Effector CD8-positive, alpha-beta T cell (primary cell): Measurements from ENCODE around the gene MSH3.
"Not testable (repeated sequence)": the region's sequence is repeated elsewhere in the genome, so short reads cannot be mapped to it uniquely, and the experiment has no call there.

Experiments
- DNase-seq: peaks from one replicate; lab custom pipeline; 2025; lab: John Stamatoyannopoulos, UW

The MSH3 gene

DNA sequence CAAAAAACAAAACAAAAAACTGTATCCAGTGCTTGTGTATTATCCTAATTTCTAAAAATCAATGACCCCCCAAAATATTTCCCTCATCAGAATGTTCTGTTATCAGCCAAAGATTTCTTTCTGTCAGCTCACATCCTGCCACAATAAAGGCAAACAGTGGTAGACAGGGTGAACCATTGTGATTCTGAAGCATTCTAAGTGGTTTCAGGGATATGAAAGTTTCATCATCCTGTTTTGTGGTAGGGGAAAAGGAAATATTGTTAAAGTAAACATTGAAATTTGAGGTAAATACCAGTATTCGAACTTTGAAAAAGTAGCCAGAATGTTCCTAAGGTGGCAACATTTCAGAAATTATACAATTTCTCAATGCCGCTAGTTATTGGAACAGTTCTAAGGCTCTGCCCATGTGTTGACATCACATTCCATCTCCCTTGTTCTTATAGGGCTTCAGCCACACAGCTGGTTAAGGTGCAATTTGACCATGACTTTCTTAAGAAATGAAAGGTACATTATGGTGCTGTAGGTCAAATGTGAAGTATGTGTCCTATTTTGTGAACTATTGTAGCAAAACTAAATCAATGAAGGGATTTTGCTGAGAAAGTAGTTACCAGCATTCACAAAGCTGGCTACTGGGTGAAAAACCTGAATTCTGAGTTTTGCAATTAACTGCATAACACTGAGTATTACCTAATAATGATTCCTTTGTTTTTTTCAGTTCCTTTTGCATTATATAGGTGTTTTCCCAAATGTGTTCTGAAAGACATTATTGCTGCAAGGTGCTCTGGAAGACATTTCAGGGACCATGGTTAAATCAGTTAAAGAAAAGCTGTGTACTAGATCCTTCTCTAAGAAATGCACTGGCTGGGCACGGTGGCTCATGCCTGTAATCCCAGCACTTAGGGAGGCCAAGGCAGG lies 198.1 kb downstream of the MSH3 start:
- no peak for DNase-seq

DNA sequence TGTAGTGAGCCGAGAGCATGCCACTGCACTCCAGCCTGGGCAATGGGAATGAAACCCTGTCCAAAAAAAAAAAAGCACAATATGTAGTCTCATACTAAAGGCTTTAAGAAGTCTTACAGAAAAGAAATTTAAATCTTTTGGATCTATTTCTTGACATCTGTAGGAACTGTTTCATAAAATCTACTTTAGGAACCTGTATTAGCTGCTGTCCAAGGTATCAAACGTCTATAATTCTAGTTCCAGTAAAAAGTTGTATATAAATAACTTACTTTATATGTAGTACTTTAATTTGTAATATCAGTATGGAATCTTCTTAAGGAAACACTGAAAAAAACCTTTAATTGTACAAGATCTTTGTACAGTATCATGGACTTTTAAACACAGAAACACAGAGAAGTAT lies 199.0 kb downstream of the MSH3 start:
- DNase-seq = no peak

- DNase-seq = no peak
Measured at GRCh38 chr5:80854583-80854982, 200.1 kb downstream of the MSH3 start.

DNA sequence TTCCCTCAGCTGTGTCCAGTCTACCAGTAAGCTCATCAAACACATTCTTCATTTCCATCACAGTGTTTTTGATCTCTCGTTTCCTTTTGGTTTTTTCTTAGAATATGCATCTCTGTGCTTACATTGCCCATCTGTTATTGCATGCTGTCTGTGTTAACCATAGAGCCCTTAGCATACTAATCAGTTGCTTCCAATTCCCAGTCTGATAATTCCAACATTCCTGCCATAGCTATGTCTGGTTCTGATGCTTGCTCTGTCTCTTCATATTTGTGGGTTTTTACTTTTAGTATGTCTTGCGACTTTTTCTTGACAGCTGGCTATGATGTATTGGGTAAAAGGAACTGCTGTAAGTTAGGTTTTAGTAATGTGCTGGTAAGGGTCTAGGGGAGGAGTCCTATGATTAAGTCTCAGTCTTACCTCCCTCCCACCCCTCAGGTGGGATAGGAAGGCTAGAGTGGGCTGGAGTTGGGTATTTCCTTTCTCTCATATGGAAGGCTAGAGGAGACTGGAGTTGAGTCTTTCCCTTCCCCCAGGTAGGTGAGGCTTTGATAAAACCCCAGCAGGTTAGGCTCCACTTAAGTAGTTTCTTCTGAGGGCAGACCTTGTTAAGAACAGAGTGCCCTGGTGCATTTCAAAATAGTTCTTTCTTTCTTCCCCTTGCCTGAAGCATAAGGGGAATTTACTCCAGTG lies 206.6 kb downstream of the MSH3 start:
- DNase-seq = no peak

GRCh38 chr5:80863708-80864107 lies 209.3 kb downstream of the MSH3 start:
- DNase-seq = no peak

- no peak for DNase-seq
Measured at GRCh38 chr5:80864109-80864508, 209.7 kb downstream of the MSH3 start.

- DNase-seq = no peak
Measured at GRCh38 chr5:80864706-80865435, 210.4 kb downstream of the MSH3 start.

DNA sequence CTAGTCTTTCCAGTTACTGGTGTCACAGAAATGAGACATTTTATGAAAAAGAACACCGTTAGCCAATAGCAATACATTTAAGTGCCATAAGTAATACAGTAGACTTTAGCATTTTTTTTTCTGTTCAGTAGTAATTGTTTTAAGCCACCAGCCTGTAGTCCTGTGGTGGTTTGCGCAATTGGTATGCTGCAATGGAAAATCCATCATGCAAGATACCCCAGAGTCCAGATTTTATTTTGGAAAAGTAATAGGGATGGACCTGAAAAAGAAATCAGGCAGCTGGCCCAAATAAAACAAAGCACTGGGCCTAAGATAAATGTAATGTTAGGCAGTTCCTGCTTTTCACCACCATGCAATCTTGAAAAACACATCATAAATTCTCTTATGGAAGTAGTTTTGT lies 211.1 kb downstream of the MSH3 start:
- no peak for DNase-seq

DNA sequence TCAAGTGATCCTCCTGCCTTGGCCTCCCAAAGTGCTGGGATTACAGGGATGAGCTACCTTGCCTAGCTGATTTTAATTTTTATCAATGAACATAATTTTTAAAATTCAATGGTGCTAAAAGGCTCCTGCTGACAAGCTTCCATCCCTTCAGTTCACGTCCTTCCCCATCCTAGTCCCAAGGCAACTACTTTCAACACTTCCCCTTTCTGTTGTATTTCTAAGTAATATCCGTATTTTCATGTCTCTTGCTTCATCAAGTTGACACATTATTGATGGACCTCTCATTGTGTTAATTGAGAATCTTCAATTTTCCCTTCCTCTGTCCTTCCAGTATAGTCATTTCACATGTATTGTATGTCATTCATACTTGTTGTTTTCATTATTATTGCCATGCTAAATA lies 211.9 kb downstream of the MSH3 start:
- no peak for DNase-seq

DNA sequence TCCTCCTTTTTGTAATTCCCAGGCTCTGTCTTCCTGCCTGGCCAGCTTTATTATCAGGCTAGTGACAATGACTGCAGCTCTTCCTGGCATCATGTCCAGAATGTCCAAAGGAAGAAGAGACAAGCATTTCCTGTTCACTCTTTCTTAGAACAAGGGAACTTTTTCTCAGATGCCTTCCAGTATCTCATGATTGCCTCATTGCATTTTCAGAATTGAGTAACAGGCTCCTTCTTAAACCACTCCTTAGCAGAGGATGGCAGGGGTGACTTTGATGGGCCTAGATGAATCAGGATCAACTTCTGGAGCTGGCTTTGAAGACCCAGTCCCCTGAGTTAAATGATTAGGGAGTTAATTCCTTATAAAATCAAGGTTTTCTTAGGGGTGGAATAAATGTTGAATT lies 212.8 kb downstream of the MSH3 start:
- DNase-seq = no peak

- DNase-seq = no peak
Measured at GRCh38 chr5:80870442-80870841, 216.0 kb downstream of the MSH3 start.

GRCh38 chr5:80871541-80871961 lies 217.1 kb downstream of the MSH3 start:
- no peak for DNase-seq

- no peak for DNase-seq
Measured at GRCh38 chr5:80874162-80874561, 219.7 kb downstream of the MSH3 start.

- DNase-seq = no peak
Measured at GRCh38 chr5:80877592-80877991, 223.1 kb downstream of the MSH3 start.

DNA sequence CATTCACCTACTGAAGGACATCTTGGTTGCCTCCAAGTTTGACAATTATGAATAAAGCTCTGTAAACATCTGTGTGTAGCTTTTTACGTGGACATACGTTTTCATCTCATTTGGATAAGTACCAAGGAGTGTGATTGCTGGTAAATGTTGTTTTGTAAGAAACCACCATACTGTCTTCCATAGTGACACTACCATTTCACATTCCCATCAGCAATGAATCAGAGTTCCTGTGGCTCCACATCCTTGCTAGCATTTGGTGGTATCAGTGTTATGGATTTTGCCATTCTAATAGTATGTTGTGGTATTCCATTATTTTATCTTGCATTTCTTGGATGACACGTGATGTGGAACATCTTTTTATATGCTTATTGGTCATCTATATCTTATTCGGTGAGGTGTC lies 227.3 kb downstream of the MSH3 start:
- no peak for DNase-seq

DNA sequence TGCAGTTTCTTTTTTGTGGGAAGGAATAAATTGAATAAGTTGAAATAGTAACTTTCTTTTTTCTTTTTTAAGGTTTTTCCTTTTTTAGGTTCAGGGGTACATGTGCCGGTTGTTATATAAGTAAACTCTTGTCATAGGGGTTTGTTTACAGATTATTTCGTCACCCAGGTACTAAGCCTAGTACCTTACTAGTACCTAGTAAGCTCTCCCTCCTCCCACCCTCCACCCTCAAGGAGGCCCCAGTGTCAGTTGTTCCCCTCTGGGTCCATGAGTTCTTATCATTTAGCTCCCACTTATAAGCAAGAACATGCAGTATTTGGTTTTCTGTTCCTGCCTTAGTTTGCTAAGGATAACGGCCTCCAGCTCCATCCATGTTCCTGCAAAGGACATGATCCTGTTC lies 228.9 kb downstream of the MSH3 start:
- DNase-seq = not testable (repeated sequence)

GRCh38 chr5:80884086-80884813 lies 229.8 kb downstream of the MSH3 start:
- DNase-seq = no peak

GRCh38 chr5:80884929-80885328 lies 230.5 kb downstream of the MSH3 start:
- DNase-seq = no peak

- DNase-seq = no peak
Measured at GRCh38 chr5:80885396-80886000, 231.0 kb downstream of the MSH3 start.

DNA sequence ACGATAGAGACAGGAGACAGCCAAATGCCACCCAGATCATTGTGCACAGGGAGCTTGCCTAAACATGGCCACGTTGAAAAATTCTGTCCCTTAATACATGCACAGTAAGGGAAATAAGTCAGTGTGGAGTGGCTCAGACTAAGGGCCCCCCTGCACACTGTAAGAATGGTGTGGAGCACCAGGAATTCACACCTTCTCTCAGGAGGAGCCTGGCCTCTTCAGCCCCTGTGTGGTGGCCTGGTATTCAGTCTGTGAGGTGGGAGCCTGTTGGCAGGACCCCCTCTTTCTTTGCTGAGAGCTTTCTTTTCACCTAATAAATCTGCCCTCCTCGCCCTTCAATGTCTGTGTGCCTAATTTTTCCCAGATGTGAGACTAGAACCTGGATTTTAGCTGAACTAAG lies 239.6 kb downstream of the MSH3 start:
- DNase-seq = no peak

GRCh38 chr5:80895523-80895922 lies 241.1 kb downstream of the MSH3 start:
- DNase-seq = no peak
